Activated effector memory CD4-positive, alpha-beta T cell treated with anti-CD3 and anti-CD28 coated beads, Interleukin-2, amount 50 U/mL, for 16 hours (primary cell): Measurements from ENCODE around the gene KNOP1.
"Not testable (repeated sequence)": the region's sequence is repeated elsewhere in the genome, so short reads cannot be mapped to it uniquely, and the experiment has no call there.

ENCODE experiments used
- DNase-seq: peaks from one replicate; pipeline ENCODE4 v3.0.0-alpha.2; 2020

KNOP1 gene

DNA sequence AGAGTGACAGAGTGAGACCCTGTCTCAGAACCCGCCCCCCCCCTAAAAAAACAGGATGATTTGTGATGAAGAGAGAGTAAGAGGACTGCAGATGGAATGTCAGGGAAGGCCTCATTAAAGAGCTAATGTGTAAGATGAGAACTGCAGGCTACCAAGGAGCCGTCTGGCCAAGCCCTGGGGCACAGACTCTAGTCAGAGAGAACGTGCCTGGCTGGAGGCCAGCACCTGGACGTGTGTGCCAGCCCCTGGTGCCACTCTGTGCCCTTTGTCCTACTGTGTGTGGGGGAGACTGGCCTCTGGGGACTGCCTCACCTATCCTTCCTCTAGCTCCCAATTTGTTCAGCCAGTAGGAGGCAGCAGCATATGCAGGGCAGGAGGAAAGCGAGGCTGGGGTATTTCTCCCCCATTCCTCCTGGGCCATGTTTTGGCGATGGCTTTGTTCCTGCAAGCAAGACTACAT, 37.1 kb downstream of the KNOP1 start:
- DNase-seq = no peak

- DNase-seq = not testable (repeated sequence)
Observed at GRCh38 chr16:19679281-19679680, 38.7 kb downstream of the KNOP1 start.

GRCh38 chr16:19678804-19679203, 39.2 kb downstream of the KNOP1 start:
- no peak for DNase-seq

- no peak for DNase-seq
Observed at GRCh38 chr16:19677402-19677801, 40.6 kb downstream of the KNOP1 start.

DNA sequence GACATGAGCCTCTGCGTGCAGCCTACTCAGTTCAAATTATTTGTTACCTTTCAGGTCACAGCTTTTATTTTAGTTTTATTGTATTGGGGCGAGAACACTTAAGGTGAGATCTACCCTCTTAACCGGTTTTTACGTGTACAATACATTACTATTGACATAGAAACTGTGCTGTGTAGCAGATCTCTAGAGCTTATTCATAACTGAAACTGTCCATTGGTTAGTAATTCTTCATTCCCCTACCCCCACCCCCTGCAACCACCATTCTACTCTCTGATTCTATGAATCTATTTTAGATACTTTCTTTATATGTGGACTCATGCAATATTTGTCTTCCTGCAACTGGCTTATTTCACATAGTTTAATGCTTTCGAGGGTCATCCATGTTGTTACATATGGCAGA, 43.5 kb downstream of the KNOP1 start:
- no peak for DNase-seq

DNA sequence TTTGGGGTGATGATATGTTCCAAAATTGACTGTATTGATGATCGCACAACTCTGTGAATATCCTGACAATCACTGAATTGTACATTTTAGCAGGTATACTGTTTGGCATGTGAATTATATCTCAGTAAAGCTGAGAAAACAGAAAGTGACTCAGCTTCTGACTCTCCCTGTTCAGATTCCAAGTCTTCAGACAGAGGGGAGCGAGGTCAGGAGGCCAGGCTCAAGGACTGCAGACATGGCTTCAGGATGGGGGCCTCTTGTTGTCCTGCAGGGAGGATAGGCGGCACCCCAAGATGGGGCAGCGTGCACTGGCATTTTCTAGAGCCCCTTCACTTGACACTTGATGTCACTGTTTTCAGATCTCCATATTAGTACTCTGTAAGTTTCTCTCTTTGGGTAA, 45.6 kb downstream of the KNOP1 start:
- no peak for DNase-seq

GRCh38 chr16:19666477-19666876, 51.5 kb downstream of the KNOP1 start:
- no peak for DNase-seq

DNA sequence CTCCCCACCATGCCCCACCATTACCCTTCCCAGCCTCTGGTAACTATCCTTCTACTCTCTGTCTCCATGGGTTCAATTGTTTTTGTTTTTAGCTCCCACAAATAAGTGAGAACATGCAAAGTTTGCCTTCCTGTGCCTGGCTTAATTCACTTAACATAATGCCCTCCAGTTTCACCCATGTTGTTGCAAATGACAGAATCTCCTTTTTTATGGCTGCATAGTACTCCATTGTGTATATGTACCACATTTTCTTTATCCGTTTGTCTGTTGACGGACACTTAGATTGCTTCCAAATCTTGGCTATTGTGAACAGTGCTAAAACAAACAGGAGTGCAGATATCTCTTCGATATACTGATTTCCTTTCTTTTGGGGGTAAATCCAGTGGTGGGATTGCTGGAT, 52.7 kb downstream of the KNOP1 start:
- not testable (repeated sequence) for DNase-seq

DNA sequence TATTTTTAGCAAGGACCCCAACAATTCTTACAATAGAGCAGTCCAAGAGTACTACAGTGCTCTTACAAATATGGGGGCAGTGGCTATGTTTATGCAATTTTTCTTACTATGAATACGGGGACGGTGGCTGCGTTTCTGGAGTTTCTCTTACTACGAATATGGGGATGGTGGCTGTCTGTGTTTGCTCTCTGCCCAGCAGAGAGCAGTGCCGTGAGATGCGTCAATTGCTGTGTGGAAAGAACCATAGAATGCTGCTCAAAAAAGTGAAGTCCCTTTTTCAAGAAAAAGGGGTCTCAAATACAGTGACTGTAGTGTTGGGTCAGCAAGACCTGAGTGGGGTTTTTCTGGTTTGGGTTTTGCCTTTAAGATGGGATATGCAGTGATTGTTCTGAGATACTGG, 53.9 kb downstream of the KNOP1 start:
- DNase-seq = no peak

DNA sequence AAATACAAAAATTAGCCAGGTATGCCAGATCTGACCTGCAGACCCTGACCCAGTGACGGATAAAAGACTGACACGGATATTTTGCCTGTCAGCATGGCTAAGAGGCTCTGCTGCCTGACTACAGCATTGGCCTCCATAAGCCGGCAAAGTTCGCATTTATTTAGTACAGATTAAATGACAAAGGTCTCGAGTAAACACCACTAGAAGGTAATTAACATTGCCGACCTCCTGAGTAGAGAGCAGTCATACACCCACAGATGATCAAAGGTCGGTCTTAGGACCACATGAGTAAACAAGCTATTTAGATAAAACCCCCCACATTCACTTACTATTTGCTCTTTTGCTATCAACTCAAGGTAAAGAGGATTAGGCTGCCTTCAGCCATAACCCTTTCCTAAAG, 55.7 kb downstream of the KNOP1 start:
- no peak for DNase-seq

DNA sequence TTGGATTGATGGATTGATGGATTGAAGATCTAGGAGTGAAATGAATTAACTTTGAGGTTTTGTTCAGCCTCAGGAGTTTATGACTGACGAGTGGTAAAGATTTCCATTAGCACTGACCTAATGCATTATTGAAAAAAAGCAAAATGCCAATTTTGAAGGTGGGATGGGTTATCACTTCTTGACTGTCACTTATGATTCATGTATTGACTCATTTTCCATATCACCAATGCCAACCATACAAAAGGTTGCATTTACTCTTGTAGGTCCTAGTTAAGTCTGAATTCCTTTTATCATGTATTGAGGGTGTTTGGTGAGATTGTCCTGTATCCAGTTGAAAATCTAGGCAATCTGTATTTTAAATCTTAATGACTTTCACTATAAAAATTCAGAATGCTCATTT, 57.6 kb downstream of the KNOP1 start:
- DNase-seq = no peak

GRCh38 chr16:19659554-19659953, 58.5 kb downstream of the KNOP1 start:
- DNase-seq = no peak

- no peak for DNase-seq
Observed at GRCh38 chr16:19657831-19658230, 60.2 kb downstream of the KNOP1 start.

GRCh38 chr16:19655242-19655777, 62.7 kb downstream of the KNOP1 start:
- DNase-seq = no peak

GRCh38 chr16:19654147-19654546, 63.9 kb downstream of the KNOP1 start:
- DNase-seq = no peak
